HepG2 (cell line): ENCODE data around the gene CHRNB1. TPM values are rescaled to one million over a fixed set of nuclear protein-coding genes. Genes with fewer than 3 reads are reported as not detected.

ENCODE experiments used
- IKZF1 ChIP-seq: fragments of 450-650 bp; IDR thresholded peaks from 2 replicates; pipeline ENCODE4 v1.7.1; 2016
- KDM2A ChIP-seq: sonication (generic); formaldehyde crosslinking; IDR thresholded peaks from 2 replicates; pipeline ENCODE4 v1.4.0; 2020; ENCODE audit warnings: low read depth, missing genetic modification reagents, borderline replicate concordance
- KLF15 ChIP-seq: sonication (generic); formaldehyde crosslinking; IDR thresholded peaks from 2 replicates; pipeline ENCODE4 v1.8.1; 2023; ENCODE audit warnings: borderline replicate concordance, mild to moderate bottlenecking, inconsistent platforms, missing genetic modification reagents, mixed read lengths
- MLLT10 ChIP-seq: sonication (generic); formaldehyde crosslinking; IDR thresholded peaks from 2 replicates; pipeline ENCODE4 v1.4.0; 2020; ENCODE audit warnings: missing genetic modification reagents
- NFE2L2 ChIP-seq: fragments of 150-350 bp; IDR thresholded peaks from 2 replicates; pipeline ENCODE4 v1.6.1; 2014; ENCODE audit warnings: low read length
- NPAS2 ChIP-seq: sonication (generic); formaldehyde crosslinking; IDR thresholded peaks from 2 replicates; pipeline ENCODE4 v1.8.0; 2022; ENCODE audit warnings: mild to moderate bottlenecking, missing genetic modification reagents, borderline replicate concordance
- RARG ChIP-seq: sonication (generic); formaldehyde crosslinking; IDR thresholded peaks from 2 replicates; pipeline ENCODE4 v1.4.0; 2020; ENCODE audit warnings: low read depth, mild to moderate bottlenecking, missing genetic modification reagents
- RBFOX2 ChIP-seq: fragments of 200-400 bp; formaldehyde crosslinking; IDR thresholded peaks from 2 replicates; pipeline ENCODE4 v1.6.1; 2017; ENCODE audit warnings: low read depth, mild to moderate bottlenecking, low read length
- REL ChIP-seq: sonication (generic); formaldehyde crosslinking; conservative IDR thresholded peaks from 2 replicates; pipeline ENCODE4 v1.8.0; 2022; ENCODE audit warnings: mild to moderate bottlenecking, missing genetic modification reagents, moderate library complexity
- RNF2 ChIP-seq: fragments of 450-650 bp; conservative IDR thresholded peaks from 2 replicates; pipeline ENCODE4 v1.6.1; 2016; ENCODE audit warnings: low read depth
- SMAD9 ChIP-seq: sonication (generic); formaldehyde crosslinking; IDR thresholded peaks from 2 replicates; pipeline ENCODE4 v1.5.1; 2020; ENCODE audit warnings: mild to moderate bottlenecking, missing genetic modification reagents
- SNRNP70 ChIP-seq: fragments of 200-400 bp; formaldehyde crosslinking; IDR thresholded peaks from 2 replicates; pipeline ENCODE4 v1.6.1; 2017; ENCODE audit warnings: mild to moderate bottlenecking, low read depth, low read length, moderate library complexity
- SP5 ChIP-seq: IDR thresholded peaks from 2 replicates; pipeline ENCODE4 v1.6.1; 2016; ENCODE audit warnings: low read depth, borderline replicate concordance
- TAF1 ChIP-seq: sonication (generic); formaldehyde crosslinking; IDR thresholded peaks from 2 replicates; pipeline ENCODE4 v1.4.0; 2020; ENCODE audit warnings: missing genetic modification reagents
- TFDP1 ChIP-seq: IDR thresholded peaks from 2 replicates; pipeline ENCODE4 v1.6.1; 2016; ENCODE audit warnings: missing compliant biosample characterization, missing genetic modification reagents, borderline replicate concordance
- TMF1 ChIP-seq: sonication (generic); formaldehyde crosslinking; IDR thresholded peaks from 2 replicates; pipeline ENCODE4 v1.8.1; 2022; ENCODE audit warnings: low read depth, missing genetic modification reagents
- YY1 ChIP-seq: IDR thresholded peaks from 2 replicates; pipeline ENCODE4 v1.6.1; 2011; ENCODE audit warnings: low read length, low read depth, moderate library complexity, mild to moderate bottlenecking; ENCODE audit not compliant: insufficient read depth, insufficient replicate concordance
- ZBTB25 ChIP-seq: IDR thresholded peaks from 2 replicates; pipeline ENCODE4 v1.6.1; 2018; ENCODE audit warnings: missing genetic modification reagents
- ZFP82 ChIP-seq: sonication (generic); formaldehyde crosslinking; IDR thresholded peaks from 2 replicates; pipeline ENCODE4 v1.5.1; 2020; ENCODE audit warnings: mild to moderate bottlenecking, missing genetic modification reagents, borderline replicate concordance
- ZNF160 ChIP-seq: sonication (generic); formaldehyde crosslinking; IDR thresholded peaks from 2 replicates; pipeline ENCODE4 v1.8.0; 2022; ENCODE audit warnings: mild to moderate bottlenecking, inconsistent platforms, missing genetic modification reagents
- ZNF335 ChIP-seq: sonication (generic); formaldehyde crosslinking; IDR thresholded peaks from 2 replicates; pipeline ENCODE4 v1.4.0; 2020; ENCODE audit warnings: missing genetic modification reagents
- ZNF337 ChIP-seq: sonication (generic); formaldehyde crosslinking; IDR thresholded peaks from 2 replicates; pipeline ENCODE4 v1.5.1; 2020; ENCODE audit warnings: missing genetic modification reagents, low read depth, mild to moderate bottlenecking, borderline replicate concordance
- ZNF44 ChIP-seq: sonication (generic); formaldehyde crosslinking; IDR thresholded peaks from 2 replicates; pipeline ENCODE4 v1.5.1; 2020; ENCODE audit warnings: mild to moderate bottlenecking, missing genetic modification reagents
- ZNF572 ChIP-seq: sonication (generic); formaldehyde crosslinking; IDR thresholded peaks from 2 replicates; pipeline ENCODE4 v1.5.1; 2020; ENCODE audit warnings: mild to moderate bottlenecking, missing genetic modification reagents
- ZNF672 ChIP-seq: sonication (generic); formaldehyde crosslinking; IDR thresholded peaks from 2 replicates; pipeline ENCODE4 v1.8.1; 2022; ENCODE audit warnings: missing genetic modification reagents
- ZNF720 ChIP-seq: sonication (generic); formaldehyde crosslinking; IDR thresholded peaks from 2 replicates; pipeline ENCODE4 v1.4.0; 2020; ENCODE audit warnings: missing genetic modification reagents
- ZSCAN21 ChIP-seq: sonication (generic); formaldehyde crosslinking; IDR thresholded peaks from 2 replicates; pipeline ENCODE4 v1.8.0; 2022; ENCODE audit warnings: mild to moderate bottlenecking, missing genetic modification reagents, moderate library complexity, borderline replicate concordance
- polyA plus RNA-seq, 8 experiments: library from polyadenylated mRNA; depleted of rRNA in 3 of 8; stranded (reverse) in 7 of 8; unstranded in 1 of 8; fragments of >200 nt; fragmentation: Illumina TruSeq in 4 of 8; extraction: Trizol in 4 of 8; gene quantifications; 2 replicates each; pipeline versions ENCODE4 v1.2.1 to v1.2.3, GENCODE V29; 2011 to 2016; ENCODE audit warnings: low read depth in 4 of 8, missing spikeins in 1 of 8, mixed read lengths in 1 of 8; ENCODE audit not compliant: insufficient read depth in 1 of 8
- total RNA-seq, 5 experiments: library from RNA; depleted of rRNA; stranded (reverse); fragments of >200 nt; fragmentation: Illumina TruSeq; extraction: Trizol; gene quantifications; 2 replicates each; pipeline ENCODE4 v1.2.3, GENCODE V29; 2016; ENCODE audit warnings: low read depth in 1 of 5
- TF ChIP-seq, protein P1 (sequence below): sonication (generic); formaldehyde crosslinking; IDR thresholded peaks from 2 replicates; pipeline ENCODE4 v1.5.1; 2020; ENCODE audit warnings: mild to moderate bottlenecking, missing genetic modification reagents, moderate library complexity

CHRNB1 gene
- total and polyA plus RNA-seq, 2 of the 13 experiments (the other 11 are each of a cell fraction or from before 2014, with no cell fraction given) = 5.4 to 33.7 TPM

GRCh38 chr17:7444682-7445618, at the start of gene CHRNB1 (continued):
- no peak for TF ChIP-seq ZNF720
- 0 out of 2 replicates have a peak, but pooled peaks have one; percentile 38 for TF ChIP-seq ZNF337 (CRISPR knock-in tag)
- peak; percentile 43; the same call in 1 of the 2 replicates for TF ChIP-seq SP5
- TF ChIP-seq RARG = no peak
- no peak for TF ChIP-seq SNRNP70
- 0 out of 2 replicates have a peak, but pooled peaks have one; percentile 23 for TF ChIP-seq ZNF335 (CRISPR knock-in tag)
- TF ChIP-seq, protein P1, sequence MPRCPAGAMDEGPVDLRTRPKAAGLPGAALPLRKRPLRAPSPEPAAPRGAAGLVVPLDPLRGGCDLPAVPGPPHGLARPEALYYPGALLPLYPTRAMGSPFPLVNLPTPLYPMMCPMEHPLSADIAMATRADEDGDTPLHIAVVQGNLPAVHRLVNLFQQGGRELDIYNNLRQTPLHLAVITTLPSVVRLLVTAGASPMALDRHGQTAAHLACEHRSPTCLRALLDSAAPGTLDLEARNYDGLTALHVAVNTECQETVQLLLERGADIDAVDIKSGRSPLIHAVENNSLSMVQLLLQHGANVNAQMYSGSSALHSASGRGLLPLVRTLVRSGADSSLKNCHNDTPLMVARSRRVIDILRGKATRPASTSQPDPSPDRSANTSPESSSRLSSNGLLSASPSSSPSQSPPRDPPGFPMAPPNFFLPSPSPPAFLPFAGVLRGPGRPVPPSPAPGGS = 0 out of 2 replicates have a peak, but pooled peaks have one; percentile 20
- TF ChIP-seq YY1 = no peak
- TF ChIP-seq TMF1 = no peak
- peak; percentile 78 for TF ChIP-seq RBFOX2
- TF ChIP-seq ZBTB25 (CRISPR knock-in tag) = no peak
- TF ChIP-seq KDM2A (CRISPR knock-in tag) = peak; percentile 78
- peak; percentile 75; the same call in 1 of the 2 replicates for TF ChIP-seq REL
- no peak for TF ChIP-seq ZFP82
- TF ChIP-seq ZNF160 = peak; percentile 89; the same call in 1 of the 2 replicates
- no peak for TF ChIP-seq RNF2
- TF ChIP-seq ZNF44 (CRISPR knock-in tag) = peak; percentile 80
- TF ChIP-seq SMAD9 (CRISPR knock-in tag) = no peak
- peak; percentile 68 for TF ChIP-seq ZSCAN21 (CRISPR knock-in tag)
- no peak for TF ChIP-seq ZNF572 (CRISPR knock-in tag)
- TF ChIP-seq NPAS2 (CRISPR knock-in tag) = no peak
- TF ChIP-seq IKZF1 = no peak
- no peak for TF ChIP-seq NFE2L2
- TF ChIP-seq TFDP1 (CRISPR knock-in tag) = peak; percentile 42; the same call in 1 of the 2 replicates
- no peak for TF ChIP-seq ZNF672 (CRISPR knock-in tag)
- peak; percentile 64; the same call in 1 of the 2 replicates for TF ChIP-seq TAF1 (CRISPR knock-in tag)
- TF ChIP-seq MLLT10 (CRISPR knock-in tag) = no peak
- no peak for TF ChIP-seq KLF15 (CRISPR knock-in tag)
